Peyer's patch (tissue), 4 donors: Measurements from ENCODE around the gene PTPRK. TPM values are rescaled to one million over a fixed set of nuclear protein-coding genes. Genes with fewer than 3 reads are reported as not detected.

Source experiments
- DNase-seq, 3 donors: peaks; one replicate each; pipeline ENCODE4 v3.0.0-alpha.2; 2017 to 2019
- H3K27ac ChIP-seq, 4 donors: fragments of 200-600 bp; sonication (generic); one replicate each; pipeline ENCODE4 v1.5.1; 2016 to 2019
- H3K27me3 ChIP-seq, 2 donors: fragments of 200-600 bp; sonication (generic); one replicate each; pipeline ENCODE4 v1.5.1; 2019
- H3K36me3 ChIP-seq, 3 donors: fragments of 200-600 bp; sonication (generic); one replicate each; pipeline ENCODE4 v1.5.1; 2016 to 2019
- H3K4me1 ChIP-seq, 4 donors: fragments of 200-600 bp; sonication (generic); one replicate each; pipeline ENCODE4 v1.5.1; 2016 to 2019
- H3K4me3 ChIP-seq, 4 donors: fragments of 200-600 bp; sonication (generic); 1 replicate in 3 of 4; 2 replicates in 1 of 4; pipeline ENCODE4 v1.5.1; 2016 to 2019; ENCODE audit warnings: mild to moderate bottlenecking in 1 of 4
- H3K9me3 ChIP-seq, 4 donors: fragments of 200-600 bp; sonication (generic); one replicate each; pipeline ENCODE4 v1.5.1; 2016 to 2019; ENCODE audit warnings: mild to moderate bottlenecking in 1 of 4
- CTCF ChIP-seq, 6 experiments: fragments of 450-650 bp in 4 of 6; fragments of 200-600 bp in 2 of 6; sonication (generic) in 1 of 6; IDR thresholded peaks; one replicate each; pipeline ENCODE4 v1.5.1; 2017 to 2019; ENCODE audit warnings: antibody characterized with exemption in 6 of 6, mild to moderate bottlenecking in 3 of 6, moderate library complexity in 1 of 6
- POLR2A ChIP-seq, 2 donors: fragments of 450-650 bp; IDR thresholded peaks; one replicate each; pipeline ENCODE4 v1.5.1; 2017; ENCODE audit warnings: antibody characterized with exemption in 2 of 2, mild to moderate bottlenecking in 2 of 2, moderate library complexity in 2 of 2
- total RNA-seq, 4 donors: library from RNA; depleted of rRNA; stranded (reverse); fragments of >200 nt; gene quantifications; one replicate each; pipeline ENCODE4 v1.1.0, GENCODE V29; 2016

PTPRK gene
- total RNA-seq, 4 donors from 2014 or later: 109 to 192 (median 153) TPM

GRCh38 chr6:128400875-128401274, 119.5 kb downstream of the PTPRK start:
- no peaks in the 10 kb centered on the region for H3K36me3 ChIP-seq
- H3K4me1 ChIP-seq: no peaks in the 10 kb centered on the region
- no peak for DNase-seq

DNA sequence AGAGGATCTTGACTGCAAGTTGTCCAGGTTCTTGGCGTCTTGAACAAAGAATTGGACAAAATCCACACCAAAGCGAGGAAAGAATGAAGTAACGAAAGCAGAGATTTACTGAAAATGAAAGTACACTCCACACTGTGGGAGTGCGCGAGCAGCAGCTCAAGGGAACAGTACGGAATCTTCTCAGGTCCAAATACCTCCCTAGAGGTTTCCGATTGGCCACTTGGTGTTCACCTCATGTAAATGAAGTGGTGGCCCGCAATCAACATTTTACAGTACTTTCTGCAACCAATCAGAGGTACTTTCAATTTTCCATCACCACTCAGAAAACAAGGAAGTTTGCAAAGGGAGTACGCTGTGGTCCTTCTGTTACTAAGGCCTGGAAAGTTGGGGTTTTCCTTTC, 122.4 kb downstream of the PTPRK start:
- no peak for DNase-seq
- H3K4me1 ChIP-seq: no peaks in the 10 kb centered on the region
- no peak for TF ChIP-seq POLR2A (IDR thresholded peaks at IDR 0.05)
- TF ChIP-seq CTCF (IDR thresholded peaks at IDR 0.05): no peak
- no peak overlapping the region for H3K27ac ChIP-seq
- no peak overlapping the region for H3K4me3 ChIP-seq
- H3K9me3 ChIP-seq: no peaks in the 10 kb centered on the region
- no peaks in the 10 kb centered on the region for H3K36me3 ChIP-seq
- no peaks in the 10 kb centered on the region for H3K27me3 ChIP-seq

More at GRCh38 chr6:128400875-128401274, 119.5 kb downstream of the PTPRK start:
- Histone ChIP-seq H3K9me3 (no peaks in the 10 kb centered on the region), H3K4me3 (no peak overlapping the region), H3K27me3 (no peaks in the 10 kb centered on the region), H3K27ac (no peak overlapping the region)
- TF ChIP-seq CTCF (IDR thresholded peaks at IDR 0.05) (no peak), POLR2A (IDR thresholded peaks at IDR 0.05) (no peak)

DNA sequence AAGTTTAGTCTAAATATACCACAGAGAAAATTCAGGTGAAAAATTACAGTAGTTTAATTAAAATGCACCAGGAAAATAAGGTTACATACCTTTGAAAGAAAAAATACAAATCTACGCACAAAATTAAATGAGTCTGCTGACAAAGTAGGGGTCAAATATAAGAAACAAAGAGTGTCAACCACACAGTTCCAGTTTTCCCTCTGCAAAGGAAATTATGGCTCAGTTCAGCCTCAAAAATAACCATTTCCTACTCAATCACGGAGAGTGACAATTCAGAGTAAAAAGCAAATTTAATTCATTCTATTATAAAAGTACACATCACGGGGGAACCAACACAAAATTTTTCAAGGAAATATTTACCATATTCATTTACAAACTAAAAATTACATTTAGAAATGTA, 124.8 kb downstream of the PTPRK start:
- Histone ChIP-seq H3K27ac (no peak overlapping the region), H3K4me3 (no peak overlapping the region), H3K4me1 (no peaks in the 10 kb centered on the region), H3K27me3 (no peaks in the 10 kb centered on the region), H3K9me3 (no peaks in the 10 kb centered on the region), H3K36me3 (no peaks in the 10 kb centered on the region)
- no peak for DNase-seq
- TF ChIP-seq POLR2A (IDR thresholded peaks at IDR 0.05): no peak
- no peak for TF ChIP-seq CTCF (IDR thresholded peaks at IDR 0.05)

DNA sequence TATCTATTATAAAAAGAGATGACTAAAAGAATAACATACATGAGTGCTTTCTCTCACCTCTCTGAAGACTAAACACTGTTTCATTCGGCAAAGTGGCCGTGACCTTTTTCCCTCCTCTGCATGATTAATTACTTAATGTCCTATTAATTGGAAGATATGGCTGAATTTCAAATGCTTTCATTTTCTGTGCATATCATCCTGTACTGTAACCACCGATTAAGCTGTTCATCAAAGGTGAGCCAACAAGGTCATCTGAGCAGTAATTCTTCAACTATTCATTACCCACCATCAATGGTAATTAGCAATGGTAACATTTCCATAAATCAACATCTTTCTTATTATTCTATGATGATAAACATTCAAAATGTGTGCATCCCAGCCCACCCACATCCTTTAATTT, 125.2 kb downstream of the PTPRK start:
- H3K4me3 ChIP-seq: no peak overlapping the region
- H3K9me3 ChIP-seq: no peaks in the 10 kb centered on the region
- no peak for DNase-seq
- TF ChIP-seq CTCF (IDR thresholded peaks at IDR 0.05): no peak
- no peaks in the 10 kb centered on the region for H3K4me1 ChIP-seq
- no peak overlapping the region for H3K27ac ChIP-seq
- H3K36me3 ChIP-seq: no peaks in the 10 kb centered on the region
- no peaks in the 10 kb centered on the region for H3K27me3 ChIP-seq

DNA sequence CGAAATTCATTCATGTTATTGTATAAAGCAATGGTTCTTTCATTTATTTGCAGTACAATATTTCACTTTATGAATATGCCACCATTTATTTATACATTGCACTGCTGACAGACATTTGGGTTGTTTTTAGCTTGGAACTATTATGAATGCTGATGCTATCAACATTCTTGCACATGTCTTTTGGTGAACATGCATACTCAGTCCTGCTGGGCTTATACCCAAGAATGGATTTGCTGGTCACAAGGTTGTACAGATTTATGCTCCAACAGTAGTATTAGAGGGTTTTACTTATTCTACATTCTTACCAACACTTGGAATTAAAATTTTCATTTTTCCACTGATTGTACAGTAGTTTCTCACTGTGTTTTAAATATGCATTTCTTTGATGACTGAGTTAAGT, 126.2 kb downstream of the PTPRK start:
- no peak for TF ChIP-seq CTCF (IDR thresholded peaks at IDR 0.05)
- no peak for TF ChIP-seq POLR2A (IDR thresholded peaks at IDR 0.05)
- no peak for DNase-seq
- Histone ChIP-seq H3K4me1 (no peaks in the 10 kb centered on the region), H3K27me3 (no peaks in the 10 kb centered on the region), H3K9me3 (no peaks in the 10 kb centered on the region), H3K4me3 (no peak overlapping the region), H3K27ac (no peak overlapping the region), H3K36me3 (no peaks in the 10 kb centered on the region)

DNA sequence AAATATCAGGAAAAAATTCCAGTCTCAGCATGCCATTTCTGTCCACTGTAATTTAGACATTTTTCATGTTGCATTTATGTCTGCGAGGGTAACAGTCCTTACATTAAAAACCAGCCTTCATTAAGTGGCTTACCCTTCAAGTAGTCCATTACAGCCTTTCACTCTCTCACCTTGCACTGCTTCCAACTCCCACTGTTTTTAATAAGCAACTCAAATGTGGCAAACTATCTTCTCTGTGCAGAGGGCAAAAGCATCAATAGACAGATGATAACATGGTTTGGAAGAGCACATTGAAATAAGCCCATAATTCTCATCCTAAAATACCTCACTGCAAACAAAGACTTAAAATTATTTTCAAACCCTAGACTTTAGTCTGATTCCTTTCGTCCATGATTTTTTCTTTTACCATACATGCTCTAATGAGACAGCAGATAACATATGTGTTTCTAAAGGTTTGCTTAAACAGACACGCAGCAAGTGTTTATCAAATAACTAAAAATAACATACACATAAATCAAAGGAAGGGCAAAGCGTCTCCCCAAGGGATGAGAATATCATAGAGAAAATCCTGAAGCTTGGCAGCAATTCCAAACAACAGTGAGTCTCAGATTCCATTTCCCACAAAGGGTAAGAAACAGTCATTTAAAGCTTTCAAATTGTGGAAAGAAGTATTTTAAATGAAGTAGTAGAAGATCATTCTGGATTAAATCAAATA, 130.4 kb downstream of the PTPRK start:
- H3K4me3 ChIP-seq: no peak overlapping the region
- no peak for DNase-seq
- H3K27ac ChIP-seq: no peak overlapping the region
- H3K4me1 ChIP-seq: no peaks in the 10 kb centered on the region
- no peaks in the 10 kb centered on the region for H3K36me3 ChIP-seq
- H3K9me3 ChIP-seq: no peaks in the 10 kb centered on the region
- TF ChIP-seq CTCF (IDR thresholded peaks at IDR 0.05) (no peak), POLR2A (IDR thresholded peaks at IDR 0.05) (no peak)
- no peaks in the 10 kb centered on the region for H3K27me3 ChIP-seq
